Vagina (tissue), 2 donors: ENCODE results near the gene ASXL3. TPM values are rescaled to one million over a fixed set of nuclear protein-coding genes. Genes with fewer than 3 reads are reported as not detected.

ENCODE experiments used
- DNase-seq, 2 donors: peaks; one replicate each; pipeline ENCODE4 v3.0.0-alpha.2; 2017; ENCODE audit errors: extremely low spot score in 2 of 2
- H3K27ac ChIP-seq: fragments of 200-600 bp; sonication (generic); one replicate; pipeline ENCODE4 v1.5.1; 2019
- H3K27me3 ChIP-seq: fragments of 200-600 bp; sonication (generic); one replicate; pipeline ENCODE4 v1.5.1; 2019
- H3K36me3 ChIP-seq, 2 donors: fragments of 200-600 bp; sonication (generic); one replicate each; pipeline ENCODE4 v1.5.1; 2017 to 2019
- H3K4me1 ChIP-seq: fragments of 200-600 bp; sonication (generic); one replicate; pipeline ENCODE4 v1.5.1; 2019
- H3K4me3 ChIP-seq, 2 donors: fragments of 200-600 bp; sonication (generic); 1 replicate in 1 of 2; 2 replicates in 1 of 2; pipeline ENCODE4 v1.5.1; 2016 to 2019
- H3K9me3 ChIP-seq: fragments of 200-600 bp; sonication (generic); one replicate; pipeline ENCODE4 v1.5.1; 2019
- CTCF ChIP-seq, 3 experiments: fragments of 450-650 bp in 2 of 3; fragments of 200-600 bp in 1 of 3; sonication (generic) in 1 of 3; IDR thresholded peaks; one replicate each; pipeline ENCODE4 v1.5.1; 2017 to 2019; ENCODE audit warnings: antibody characterized with exemption in 3 of 3, mild to moderate bottlenecking in 2 of 3, moderate library complexity in 2 of 3
- POLR2A ChIP-seq, 2 donors: fragments of 450-650 bp; IDR thresholded peaks; one replicate each; pipeline ENCODE4 v1.6.1; 2017; ENCODE audit warnings: antibody characterized with exemption in 2 of 2, mild to moderate bottlenecking in 2 of 2, moderate library complexity in 2 of 2
- POLR2AphosphoS5 ChIP-seq, 2 donors: sonication (generic); formaldehyde crosslinking; IDR thresholded peaks; one replicate each; pipeline ENCODE4 v1.9.0; 2017; ENCODE audit warnings: antibody characterized with exemption in 2 of 2, mild to moderate bottlenecking in 2 of 2, low read depth in 1 of 2; ENCODE audit not compliant: insufficient read depth in 1 of 2
- intact Hi-C: fragments of 100-400 bp; cut with DNase I; formaldehyde crosslinking; loops from one replicate; pipeline ENCODE4 v1.15.1; 2023
- total RNA-seq: library from RNA; depleted of rRNA; stranded (reverse); fragments of >200 nt; gene quantifications from one replicate; pipeline ENCODE4 v1.2.3, GENCODE V29; 2016

Gene ASXL3
- 5.9 TPM for total RNA-seq

GRCh38 chr18:33577685-33578517 is at the start of gene ASXL3:
ASXL3 (plus strand) TSS chr18:33578219; CDS start chr18:33578632, 413 bp downstream.
- Histone ChIP-seq H3K36me3 (no peaks in the 10 kb centered on the region), H3K27ac (peak within 1 kb of the TSS; percentile 93), H3K27me3 (no peaks in the 10 kb centered on the region), H3K4me1 (peaks cover 6% of the 10 kb centered on the region), H3K9me3 (no peaks in the 10 kb centered on the region), H3K4me3 (peak within 1 kb of the TSS; percentile 84 to 93)
- intact Hi-C loops, result no loop called here
- DNase-seq, result no peak
- TF ChIP-seq CTCF (IDR thresholded peaks at IDR 0.05), result no peak
- peak in 1 of 2 donors; percentile 74 for TF ChIP-seq POLR2AphosphoS5 (IDR thresholded peaks at IDR 0.05; ENCODE audit: insufficient read depth in 1 of 2, low read depth in 1 of 2)

GRCh38 chr18:33532978-33533377 is 45.0 kb upstream of the ASXL3 start:
- no peaks in the 10 kb centered on the region for H3K4me1 ChIP-seq
- no peaks in the 10 kb centered on the region for H3K27me3 ChIP-seq
- DNase-seq, result no peak
- intact Hi-C loops, result no loop called here
- H3K27ac ChIP-seq, result no peak overlapping the region
- TF ChIP-seq POLR2A (IDR thresholded peaks at IDR 0.05), result no peak
- no peak for TF ChIP-seq CTCF (IDR thresholded peaks at IDR 0.05)
- no peak for TF ChIP-seq POLR2AphosphoS5 (IDR thresholded peaks at IDR 0.05; ENCODE audit: insufficient read depth in 1 of 2, low read depth in 1 of 2)
- H3K9me3 ChIP-seq, result no peaks in the 10 kb centered on the region
- H3K36me3 ChIP-seq, result no peaks in the 10 kb centered on the region
- H3K4me3 ChIP-seq, result no peak overlapping the region

GRCh38 chr18:33536904-33537303 is 41.1 kb upstream of the ASXL3 start:
- Histone ChIP-seq H3K27ac (no peak overlapping the region), H3K36me3 (no peaks in the 10 kb centered on the region), H3K4me1 (no peaks in the 10 kb centered on the region), H3K4me3 (no peak overlapping the region), H3K9me3 (no peaks in the 10 kb centered on the region), H3K27me3 (no peaks in the 10 kb centered on the region)
- intact Hi-C loops, result no loop called here
- no peak for TF ChIP-seq POLR2A (IDR thresholded peaks at IDR 0.05)
- DNase-seq, result no peak

- intact Hi-C loops, result no loop called here
- no peak for DNase-seq
- Histone ChIP-seq H3K4me3 (no peak overlapping the region), H3K27ac (no peak overlapping the region), H3K9me3 (no peaks in the 10 kb centered on the region), H3K4me1 (no peaks in the 10 kb centered on the region), H3K36me3 (no peaks in the 10 kb centered on the region), H3K27me3 (no peaks in the 10 kb centered on the region)
- TF ChIP-seq CTCF (IDR thresholded peaks at IDR 0.05) (no peak), POLR2AphosphoS5 (IDR thresholded peaks at IDR 0.05; ENCODE audit: insufficient read depth in 1 of 2, low read depth in 1 of 2) (no peak), POLR2A (IDR thresholded peaks at IDR 0.05) (no peak)
Measured at GRCh38 chr18:33538418-33539042, 39.5 kb upstream of the ASXL3 start.

GRCh38 chr18:33540392-33540791 is 37.6 kb upstream of the ASXL3 start:
- no peak overlapping the region for H3K4me3 ChIP-seq
- no peak for DNase-seq
- no peak overlapping the region for H3K27ac ChIP-seq
- H3K27me3 ChIP-seq, result no peaks in the 10 kb centered on the region
- TF ChIP-seq POLR2A (IDR thresholded peaks at IDR 0.05) (no peak), CTCF (IDR thresholded peaks at IDR 0.05) (no peak), POLR2AphosphoS5 (IDR thresholded peaks at IDR 0.05; ENCODE audit: insufficient read depth in 1 of 2, low read depth in 1 of 2) (no peak)
- H3K36me3 ChIP-seq, result no peaks in the 10 kb centered on the region
- H3K9me3 ChIP-seq, result no peaks in the 10 kb centered on the region
- intact Hi-C loops, result no loop called here
- no peaks in the 10 kb centered on the region for H3K4me1 ChIP-seq
